HG03378 (cell line): ENCODE data around the gene DCUN1D2.

Experiments
- ATAC-seq: cut with Tn5 transposase; IDR thresholded peaks from one replicate; pipeline ENCODE4 v1.9.1; 2021; ENCODE audit warnings: mild to moderate bottlenecking, moderate library complexity; ENCODE audit not compliant: unreplicated experiment

DCUN1D2 gene

DNA sequence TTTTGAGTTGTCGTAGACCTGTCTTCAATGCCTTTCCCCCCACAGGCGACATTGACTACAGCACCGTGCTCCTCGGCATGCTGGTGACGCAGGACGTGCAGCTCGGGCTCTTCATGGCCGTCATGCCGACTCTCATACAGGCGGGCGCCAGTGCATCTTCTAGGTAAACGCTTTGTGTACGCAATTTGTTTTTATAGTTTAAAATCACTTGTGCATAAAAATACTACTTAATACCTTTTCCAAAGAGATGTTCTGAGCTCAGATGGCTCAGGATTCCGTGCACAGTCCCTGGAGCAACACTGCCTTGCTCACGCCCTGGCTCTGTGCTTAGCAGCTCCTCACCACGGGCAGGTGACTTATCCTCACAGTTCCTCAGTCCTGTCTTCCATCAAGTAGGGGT, 30.1 kb upstream of the DCUN1D2 start:
- ATAC-seq: no peak

DNA sequence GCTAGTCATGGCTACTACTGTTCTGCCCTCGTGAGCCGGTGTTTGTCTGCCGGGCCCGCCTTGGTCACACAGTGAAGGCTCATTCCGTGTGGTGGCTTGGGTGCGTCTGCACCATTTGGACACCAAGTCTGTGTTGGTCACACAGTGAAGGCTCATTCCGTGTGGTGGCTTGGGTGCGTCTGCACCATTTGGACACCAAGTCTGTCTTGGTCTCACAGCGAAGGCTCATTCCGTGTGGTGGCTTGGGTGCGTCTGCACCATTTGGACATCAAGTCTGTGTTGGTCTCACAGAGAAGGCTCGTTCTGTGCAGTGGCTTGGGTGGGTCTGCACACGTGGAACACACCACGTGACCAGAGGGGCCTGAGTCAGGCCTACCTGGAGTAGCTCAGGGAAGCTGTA, 29.0 kb upstream of the DCUN1D2 start:
- no peak for ATAC-seq

DNA sequence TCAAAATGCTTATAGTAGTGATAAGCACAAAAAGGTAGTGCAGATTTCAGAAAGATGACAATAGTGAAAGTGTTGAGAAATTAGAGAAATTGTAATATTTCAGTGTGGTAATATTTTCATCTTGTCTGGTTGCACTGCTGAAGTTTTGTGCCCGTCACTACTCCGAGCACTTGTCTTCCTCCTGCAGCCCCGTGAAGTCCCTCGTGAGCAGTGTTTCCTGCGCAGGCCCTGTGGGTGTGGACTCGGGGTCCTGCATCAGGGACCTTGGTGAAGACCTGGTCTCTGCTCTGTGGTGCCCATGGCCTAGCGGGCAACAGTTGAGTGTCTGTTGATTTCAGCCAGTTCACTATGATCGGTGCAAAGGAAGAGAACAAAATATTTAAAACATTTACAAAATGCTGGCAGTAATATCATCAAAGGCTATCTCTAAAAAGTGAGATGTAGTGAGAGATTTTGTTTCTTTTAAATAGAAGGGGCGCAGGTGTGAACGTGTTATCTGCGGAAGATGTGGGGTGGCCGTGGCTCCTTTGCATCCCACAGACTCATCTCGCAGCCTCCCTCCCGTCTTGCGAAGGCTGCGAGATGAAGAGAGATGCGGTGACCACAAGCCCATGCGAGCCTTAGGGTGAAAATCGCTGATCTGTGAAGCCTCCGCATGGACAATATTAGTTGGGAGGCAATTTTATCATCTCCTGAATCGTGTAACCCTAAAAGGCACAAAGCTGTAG, 27.7 kb upstream of the DCUN1D2 start:
- no peak for ATAC-seq

DNA sequence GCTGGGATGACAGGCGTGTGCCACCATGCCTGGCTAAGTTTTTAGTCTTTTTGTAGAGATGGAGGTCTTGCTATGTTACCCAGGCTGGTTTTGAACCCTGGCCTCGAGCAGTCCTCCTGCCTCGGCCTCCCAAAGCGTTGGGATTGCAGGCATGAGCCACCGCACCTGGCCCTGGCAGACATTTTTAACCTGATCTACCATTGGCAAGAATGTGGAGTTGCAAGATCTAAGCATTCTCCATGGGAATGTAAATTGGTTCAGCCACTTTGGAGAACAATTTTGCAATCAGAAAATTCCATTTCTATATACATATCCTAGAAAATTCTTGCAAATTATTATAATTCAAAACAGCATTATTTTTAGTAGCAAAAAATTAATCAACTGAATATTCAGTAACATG, 24.3 kb upstream of the DCUN1D2 start:
- no peak for ATAC-seq

DNA sequence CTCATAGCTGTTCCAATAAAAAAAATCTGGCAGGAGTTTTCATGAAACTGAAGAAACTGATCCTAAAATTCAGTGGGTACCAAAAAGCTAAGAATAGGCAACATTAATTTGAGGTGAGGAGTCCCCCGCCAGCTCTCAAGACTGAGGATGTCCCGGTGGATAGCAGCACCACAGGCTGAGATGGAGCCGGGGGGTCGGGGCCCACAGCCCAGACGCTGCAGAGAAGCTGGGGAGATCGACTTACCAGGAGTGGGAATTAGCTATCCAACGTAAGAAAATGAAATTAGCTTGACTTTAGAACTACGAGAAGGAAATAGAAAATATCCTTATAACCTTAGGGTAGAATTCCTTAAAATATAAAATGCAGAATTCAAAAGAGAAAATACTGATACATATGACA, 23.2 kb upstream of the DCUN1D2 start:
- no peak for ATAC-seq

DNA sequence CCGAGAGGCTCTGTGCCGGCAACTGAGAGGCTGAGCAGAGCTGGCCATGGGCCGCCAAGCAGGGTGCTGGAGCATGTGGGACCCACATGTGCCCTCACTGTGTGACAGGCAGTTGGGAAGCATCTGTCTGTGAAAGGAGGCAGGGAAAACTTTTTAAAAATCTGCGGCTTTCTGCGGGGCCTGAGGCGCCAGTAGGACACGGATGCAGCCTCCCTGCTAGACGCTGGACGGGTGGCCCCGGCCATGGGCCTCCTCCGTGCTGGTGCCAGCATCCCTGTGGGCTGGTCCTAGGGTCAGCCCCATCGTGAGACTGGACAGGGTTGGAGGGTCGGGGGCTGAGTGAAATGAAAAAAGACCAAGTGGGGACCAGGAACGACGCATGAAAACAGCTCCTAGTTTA, 20.9 kb upstream of the DCUN1D2 start:
- no peak for ATAC-seq

DNA sequence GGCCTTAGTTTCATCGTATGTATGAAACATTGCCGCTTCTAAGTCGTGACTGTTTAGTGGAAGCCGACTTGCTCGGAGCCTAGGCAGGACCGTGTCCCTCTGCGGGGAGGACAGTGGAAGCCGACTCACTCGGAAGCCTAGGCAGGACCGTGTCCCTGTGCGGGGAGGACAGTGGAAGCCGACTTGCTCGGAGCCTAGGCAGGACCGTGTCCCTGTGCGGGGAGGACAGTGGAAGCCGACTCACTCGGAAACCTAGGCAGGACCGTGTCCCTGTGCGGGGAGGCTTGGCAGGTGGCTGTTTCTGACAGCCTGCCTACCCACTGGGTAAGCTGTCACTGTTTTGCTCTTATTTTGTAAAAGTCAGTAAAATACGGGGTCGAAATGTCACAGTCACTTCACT, 20.4 kb upstream of the DCUN1D2 start:
- no peak for ATAC-seq

DNA sequence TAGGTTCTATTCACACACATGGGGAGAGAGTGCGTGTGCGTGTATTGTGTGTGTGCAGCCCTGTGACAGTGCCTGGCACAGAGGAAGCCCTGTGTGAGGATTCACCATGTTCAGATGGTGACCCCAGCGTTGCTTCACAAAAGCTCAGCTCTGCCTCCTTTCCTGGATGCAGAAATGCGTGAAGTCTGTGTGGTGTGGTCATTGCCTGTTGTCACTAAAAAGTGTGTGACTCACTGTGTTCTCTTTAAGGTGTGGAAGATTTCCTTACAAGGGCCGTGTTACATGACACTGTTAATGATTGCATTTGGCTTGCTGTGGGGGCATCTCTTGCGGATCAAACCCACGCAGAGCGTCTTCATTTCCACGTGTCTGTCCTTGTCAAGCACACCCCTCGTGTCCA, 19.5 kb upstream of the DCUN1D2 start:
- no peak for ATAC-seq

DNA sequence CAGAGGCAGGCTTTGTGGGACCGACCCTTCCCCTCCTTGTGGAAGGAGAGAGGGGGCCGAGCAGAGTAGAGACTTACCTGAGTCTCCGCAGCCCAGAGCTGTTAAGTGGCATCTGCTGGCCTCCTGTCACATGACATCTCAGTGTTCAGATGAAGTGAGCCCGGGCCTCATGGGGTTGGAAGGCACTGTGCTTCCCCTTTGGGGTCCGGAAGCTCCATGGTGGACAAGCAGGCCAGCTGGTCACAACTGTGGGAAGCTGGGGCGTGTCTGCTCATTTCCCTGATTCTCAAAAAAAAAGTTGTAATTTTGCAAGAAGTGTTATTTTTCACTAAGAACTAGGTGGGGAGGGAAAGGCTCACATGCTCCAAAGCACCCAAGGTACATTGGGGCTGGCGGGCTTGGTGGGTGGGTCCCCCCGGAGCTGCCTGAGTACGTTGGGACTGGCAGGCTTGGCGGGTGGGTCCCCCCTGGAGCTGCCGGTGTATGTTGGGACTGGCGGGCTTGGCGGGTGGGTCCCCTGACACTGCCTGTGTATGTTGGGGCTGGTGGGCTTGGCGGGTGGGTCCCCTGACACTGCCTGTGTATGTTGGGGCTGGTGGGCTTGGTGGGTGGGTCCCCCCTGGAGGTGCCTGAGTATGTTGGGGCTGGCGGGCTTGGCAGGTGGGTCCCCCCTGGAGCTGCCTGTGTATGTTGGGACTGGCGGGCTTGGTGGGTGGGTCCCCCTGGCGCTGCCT, 18.2 kb upstream of the DCUN1D2 start:
- ATAC-seq: no peak

DNA sequence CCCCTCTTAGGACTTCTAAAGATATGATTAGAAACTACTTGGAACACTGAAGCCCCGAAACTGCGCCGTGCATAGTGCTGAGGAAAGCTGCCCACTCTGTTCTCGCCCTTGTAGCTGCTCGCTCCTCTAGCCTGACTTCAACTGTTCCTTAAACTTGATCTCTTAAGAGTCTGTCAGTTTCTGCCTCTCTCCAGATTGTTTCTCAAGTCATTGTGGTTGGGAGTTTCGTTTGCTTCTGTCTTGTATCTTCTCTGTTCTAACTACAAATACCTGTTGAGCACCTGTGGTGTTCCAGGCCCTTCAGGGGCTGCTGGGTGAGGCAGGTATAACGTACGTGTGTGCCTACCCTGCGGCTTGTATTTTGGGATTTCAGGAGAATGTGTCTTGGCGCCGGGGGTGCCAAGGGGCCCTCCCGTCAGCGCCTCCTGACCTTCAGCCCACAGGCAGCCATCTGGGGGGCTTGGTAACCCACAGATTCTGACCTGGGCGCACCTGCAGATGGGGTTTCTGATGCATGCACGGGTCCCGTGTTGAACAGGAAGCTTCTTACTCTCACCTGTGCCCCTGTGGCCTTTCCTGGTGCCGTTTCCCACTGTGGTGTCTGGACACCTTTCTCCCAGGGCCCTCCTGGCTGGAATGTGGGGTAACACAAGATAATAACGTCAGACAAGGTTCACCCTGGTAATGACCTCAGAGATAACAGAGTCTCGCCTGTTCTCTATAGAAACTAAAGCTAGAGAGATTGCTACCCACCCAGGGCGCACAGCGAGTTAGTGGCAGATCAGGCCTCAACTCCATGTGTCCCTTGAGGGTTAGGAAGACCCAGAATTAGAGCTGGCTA, 17.2 kb upstream of the DCUN1D2 start:
- no peak for ATAC-seq

DNA sequence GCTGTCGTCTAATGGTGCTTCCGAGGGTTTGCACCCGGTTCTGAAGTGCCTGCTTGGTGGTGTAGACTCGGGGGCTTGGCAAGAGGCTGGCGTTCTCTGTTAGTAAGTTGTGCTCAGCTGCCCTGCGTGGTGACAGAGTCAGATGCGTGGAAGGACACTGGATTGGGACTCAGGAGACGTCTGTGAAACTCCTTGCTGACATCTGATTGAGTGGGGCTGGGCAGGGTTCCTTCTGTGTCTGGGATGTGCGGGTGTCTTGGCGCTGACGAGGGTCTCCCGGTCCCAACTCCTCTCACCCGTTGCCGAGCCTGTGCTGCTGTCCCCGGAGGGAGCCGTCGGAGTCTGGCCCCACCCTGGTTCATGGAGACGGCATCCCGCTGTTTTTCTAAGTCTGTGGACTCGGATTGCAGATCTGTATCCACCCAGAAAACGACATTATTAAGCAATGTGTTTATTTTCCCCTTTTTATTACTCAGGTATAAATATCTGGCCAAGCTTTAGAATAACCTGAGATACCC, 16.4 kb upstream of the DCUN1D2 start:
- no peak for ATAC-seq

DNA sequence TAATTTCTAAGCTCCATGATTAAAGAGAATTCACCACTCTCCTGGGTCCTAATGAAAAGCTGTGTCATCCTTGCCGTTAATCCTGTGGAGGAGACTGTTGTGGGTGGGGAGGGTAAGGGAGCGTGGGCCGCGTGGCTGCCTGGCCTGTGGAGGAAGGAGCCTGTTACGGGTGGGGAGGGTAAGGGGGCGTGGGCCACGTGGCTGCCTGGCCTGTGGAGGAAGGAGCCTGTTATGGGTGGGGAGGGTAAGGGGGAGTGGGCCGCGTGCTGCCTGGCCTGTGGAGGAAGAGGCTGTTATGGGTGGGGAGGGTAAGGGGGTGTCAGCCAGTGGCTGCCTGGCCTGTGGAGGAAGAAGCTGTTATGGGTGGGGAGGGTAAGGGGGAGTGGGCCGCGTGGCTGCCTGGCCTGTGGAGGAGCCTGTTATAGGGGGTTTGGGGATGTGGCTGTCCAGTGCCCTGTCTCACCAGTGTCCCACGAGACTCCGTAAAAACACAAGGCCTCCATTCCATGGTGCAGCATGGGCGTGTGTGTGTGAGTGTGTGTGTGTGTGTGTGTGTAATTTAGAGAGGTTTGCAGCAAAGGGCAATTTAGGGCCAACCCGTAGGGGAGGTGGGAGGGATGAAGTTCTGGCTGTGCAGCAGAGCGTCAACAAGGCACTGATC, 15.6 kb upstream of the DCUN1D2 start:
- ATAC-seq: no peak

DNA sequence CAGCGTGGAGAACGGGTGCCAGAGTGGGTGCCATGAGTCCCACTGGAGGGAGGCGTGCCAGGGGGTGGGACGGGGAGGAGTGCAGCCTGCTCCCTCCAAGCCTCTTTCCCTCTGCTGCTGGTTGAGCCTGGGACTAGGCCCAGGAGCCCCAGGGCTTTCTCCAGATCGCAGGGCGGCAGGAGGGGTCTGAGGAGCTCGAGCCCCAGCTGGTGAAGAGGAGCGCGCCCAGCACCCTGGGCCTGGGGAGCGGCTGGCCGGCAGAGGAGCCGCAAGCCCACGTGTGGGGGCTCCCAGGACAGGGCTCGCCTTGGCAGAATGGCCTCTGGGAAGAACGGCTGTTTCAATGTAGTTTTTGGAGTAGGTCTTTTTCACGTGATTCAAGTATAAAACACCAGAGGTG, 12.2 kb upstream of the DCUN1D2 start:
- no peak for ATAC-seq

DNA sequence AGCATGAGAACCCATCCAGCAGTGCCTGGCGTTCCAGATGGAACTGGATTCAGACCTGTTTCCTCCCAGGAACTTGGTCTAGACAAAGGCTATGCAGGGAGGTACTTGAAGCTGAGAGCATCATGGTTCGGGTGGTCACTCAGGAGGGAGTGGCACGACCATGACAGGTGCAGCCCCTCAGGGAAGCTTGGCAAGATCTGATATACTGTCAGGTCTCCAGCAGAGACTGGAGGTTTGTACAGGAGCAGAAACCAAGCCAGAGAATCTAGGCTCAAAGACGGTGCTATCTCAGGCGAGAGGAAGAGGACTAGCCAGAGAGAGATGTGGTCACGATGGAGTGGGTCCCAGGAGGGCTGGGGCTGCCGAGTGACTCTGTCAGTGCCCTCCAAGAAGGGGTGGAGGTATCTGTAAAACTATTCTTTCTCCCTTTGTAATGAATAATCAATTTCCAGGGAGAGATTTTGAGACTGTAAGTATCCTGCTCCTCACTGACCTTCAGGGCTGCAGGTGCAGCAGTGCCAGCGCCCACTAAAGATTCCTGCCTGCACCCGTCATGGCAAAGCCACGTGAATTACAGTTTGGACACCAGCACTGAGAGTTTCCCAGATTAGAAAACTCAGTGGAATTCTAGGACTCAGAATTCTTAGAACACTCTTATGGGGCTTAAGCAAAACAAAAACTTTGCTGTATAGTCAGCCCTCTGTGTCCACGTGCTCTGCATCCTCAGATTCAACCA, 10.2 kb upstream of the DCUN1D2 start:
- ATAC-seq: no peak

DNA sequence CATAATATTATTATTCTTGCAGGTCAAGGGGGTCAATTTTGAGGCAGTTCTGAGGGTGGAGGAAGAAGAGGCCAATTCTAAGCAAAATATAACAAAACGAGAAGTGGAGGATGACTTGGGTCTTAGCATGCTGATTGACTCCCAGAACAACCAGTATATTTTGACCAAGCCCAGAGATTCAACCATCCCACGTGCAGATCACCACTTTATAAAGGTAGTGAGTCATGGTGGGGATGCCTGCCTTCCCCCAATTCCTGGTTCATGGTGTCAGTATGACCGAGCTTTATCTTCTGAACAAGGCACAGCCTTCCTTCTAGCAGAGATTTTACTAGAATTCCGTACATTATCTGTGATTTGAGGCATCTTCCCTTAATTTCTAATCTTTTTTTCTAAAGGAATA, 9.4 kb upstream of the DCUN1D2 start:
- no peak for ATAC-seq

DNA sequence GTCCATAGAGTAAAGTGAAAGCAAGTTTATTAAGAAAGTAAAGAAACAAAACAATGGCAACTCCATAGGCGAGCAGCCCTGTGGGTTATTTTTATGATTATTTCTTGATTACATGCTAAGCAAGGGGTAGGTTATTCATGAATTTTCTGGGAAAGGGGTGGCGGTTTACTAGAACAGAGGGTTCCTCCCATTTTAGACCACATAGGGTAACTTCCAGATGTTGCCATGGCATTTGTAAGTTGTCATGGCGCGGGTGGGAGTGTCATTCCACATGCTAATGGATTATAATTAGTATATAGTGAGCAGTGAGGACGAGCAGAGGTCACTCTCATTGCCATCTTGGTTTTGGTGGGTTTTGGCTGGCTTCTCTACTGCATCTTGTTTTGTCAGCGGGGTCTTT, 8.4 kb upstream of the DCUN1D2 start:
- ATAC-seq: no peak

DNA sequence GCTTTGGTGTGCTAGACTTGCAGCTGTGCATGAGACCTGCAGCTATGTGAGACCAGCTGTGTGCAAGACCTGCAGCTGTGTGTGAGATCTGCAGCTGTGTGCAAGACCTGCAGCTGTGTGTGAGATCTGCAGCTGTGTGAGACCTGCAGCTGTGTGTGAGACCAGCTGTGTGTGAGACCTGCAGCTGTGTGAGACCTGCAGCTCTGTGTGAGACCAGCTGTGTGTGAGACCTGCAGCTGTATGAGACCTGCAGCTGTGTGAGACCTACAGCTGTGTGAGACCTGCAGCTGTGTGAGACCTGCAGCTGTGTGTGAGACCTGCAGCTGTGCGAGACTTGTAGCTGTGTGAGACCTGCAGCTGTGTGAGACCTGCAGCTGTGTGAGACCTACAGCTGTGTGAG, 6.7 kb upstream of the DCUN1D2 start:
- ATAC-seq: no peak

DNA sequence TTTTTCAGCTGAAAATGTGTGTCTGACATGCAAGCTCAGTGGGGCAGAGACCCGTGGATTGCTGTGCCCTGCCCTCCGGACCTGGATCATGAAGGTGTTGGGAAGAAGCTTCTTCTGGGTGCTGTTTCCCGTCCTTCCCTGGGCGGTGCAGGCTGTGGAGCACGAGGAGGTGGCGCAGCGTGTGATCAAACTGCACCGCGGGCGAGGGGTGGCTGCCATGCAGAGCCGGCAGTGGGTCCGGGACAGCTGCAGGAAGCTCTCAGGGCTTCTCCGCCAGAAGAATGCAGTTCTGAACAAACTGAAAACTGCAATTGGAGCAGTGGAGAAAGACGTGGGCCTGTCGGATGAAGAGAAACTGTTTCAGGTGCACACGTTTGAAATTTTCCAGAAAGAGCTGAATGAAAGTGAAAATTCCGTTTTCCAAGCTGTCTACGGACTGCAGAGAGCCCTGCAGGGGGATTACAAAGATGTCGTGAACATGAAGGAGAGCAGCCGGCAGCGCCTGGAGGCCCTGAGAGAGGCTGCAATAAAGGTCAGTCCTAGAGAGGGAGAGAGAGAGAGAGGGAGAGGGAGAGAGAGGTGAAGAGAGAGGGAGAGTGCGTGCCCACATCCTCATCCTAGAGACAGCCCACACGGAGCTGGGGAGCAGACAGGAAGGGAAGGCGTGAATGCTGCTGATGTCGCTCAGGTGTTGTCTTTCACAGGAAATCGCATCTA, 5.1 kb upstream of the DCUN1D2 start:
- ATAC-seq: no peak

DNA sequence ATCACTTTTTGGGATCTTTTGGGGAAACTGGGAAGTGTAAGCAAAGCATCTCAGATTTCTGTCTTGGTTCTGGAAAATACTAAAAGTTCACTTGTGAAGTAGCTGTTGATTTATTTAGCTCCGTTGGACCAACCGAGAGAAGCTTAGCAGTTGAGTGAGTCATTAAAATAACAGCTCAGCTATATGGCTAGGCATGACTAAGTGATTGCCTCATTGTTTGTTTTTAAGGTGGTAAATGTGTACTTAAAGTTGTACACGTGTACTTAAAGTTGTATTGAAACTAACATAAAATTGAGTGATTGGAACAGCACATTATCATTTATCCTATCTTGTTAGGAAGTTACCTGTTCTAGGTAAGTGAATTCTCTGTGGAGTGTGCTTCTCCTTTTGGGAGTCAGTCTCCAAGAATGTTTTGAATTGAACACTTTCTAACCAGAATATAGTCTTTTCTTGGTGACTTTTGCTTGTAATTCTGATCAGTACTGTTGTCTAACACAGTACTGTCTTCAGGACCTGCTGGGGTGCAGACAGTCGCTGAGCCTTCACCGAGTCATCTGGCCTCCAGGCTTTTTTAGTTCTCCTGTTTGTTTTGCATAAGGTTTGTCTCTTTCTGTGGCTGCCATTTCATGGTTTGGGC, 2.9 kb upstream of the DCUN1D2 start:
- peak; percentile 39 for ATAC-seq
